GM19463 (cell line): Measurements from ENCODE around the gene TPPP.
"Not testable (repeated sequence)": the region's sequence is repeated elsewhere in the genome, so short reads cannot be mapped to it uniquely, and the experiment has no call there.

Experiments
- ATAC-seq: cut with Tn5 transposase; IDR thresholded peaks from one replicate; pipeline ENCODE4 v1.9.1; 2021; ENCODE audit warnings: mild to moderate bottlenecking, moderate library complexity; ENCODE audit not compliant: unreplicated experiment

The TPPP gene

GRCh38 chr5:679166-679895 is 13.8 kb downstream of the TPPP start:
- not testable (repeated sequence) for ATAC-seq

GRCh38 chr5:678521-678920 is 14.6 kb downstream of the TPPP start:
- ATAC-seq: not testable (repeated sequence)

- no peak for ATAC-seq
These were observed 15.7 kb downstream of the TPPP start for GRCh38 chr5:677131-678101.

GRCh38 chr5:676699-677076 is 16.5 kb downstream of the TPPP start:
- no peak for ATAC-seq

- no peak for ATAC-seq
These were observed 17.1 kb downstream of the TPPP start for GRCh38 chr5:675871-676698.

GRCh38 chr5:675111-675870 is 17.9 kb downstream of the TPPP start:
- no peak for ATAC-seq

GRCh38 chr5:674630-675011 is 18.5 kb downstream of the TPPP start:
- no peak for ATAC-seq

GRCh38 chr5:673831-674629 is 19.1 kb downstream of the TPPP start:
- no peak for ATAC-seq

- no peak for ATAC-seq
These were observed 19.9 kb downstream of the TPPP start for GRCh38 chr5:673161-673830.

GRCh38 chr5:672329-673160 is 20.6 kb downstream of the TPPP start:
- no peak for ATAC-seq

GRCh38 chr5:671459-672328 is 21.5 kb downstream of the TPPP start:
- ATAC-seq: peak; percentile 66

GRCh38 chr5:670396-671270 is 22.5 kb downstream of the TPPP start:
- no peak for ATAC-seq

- no peak for ATAC-seq
These were observed 23.2 kb downstream of the TPPP start for GRCh38 chr5:669842-670395.

- no peak for ATAC-seq
These were observed 23.9 kb downstream of the TPPP start for GRCh38 chr5:669111-669841.

GRCh38 chr5:668283-668995 is 24.7 kb downstream of the TPPP start:
- no peak for ATAC-seq
